ENCODE results near the gene CYGB. TPM values are rescaled to one million over a fixed set of nuclear protein-coding genes. Genes with fewer than 3 reads are reported as not detected.

The CYGB gene
- total and polyA plus RNA-seq, 10 of the 15 experiments (the other 5 are each of a cell fraction or from before 2014, with no cell fraction given): 0.34 TPM; not detected in 9

- ChIA-PET RAD21 (ENCODE audit: unreplicated experiment) (interaction anchor here (1.8 to 2.5 kb wide), 2 partner anchors 18 to 23 kb away, joined by 5 to 9 read pairs; no protein-coding TSS in a partner anchor), SMC1A (ENCODE audit: uncharacterized antibody, unreplicated experiment) (interaction anchor here (1.1 to 3.7 kb wide), 7 partner anchors 12 to 77 kb away, joined by 3 to 18 read pairs (median 8); no protein-coding TSS in a partner anchor), CTCF (interaction anchor here (0.5 to 4.7 kb wide), 16 partner anchors 11 to 383 kb away, joined by 3 to 36 read pairs (median 4); partner anchors contain the start of gene AANAT), POLR2A (no interaction called here)
- H3K4me3 ChIP-seq: no peak overlapping the region
- 58% methylated on average over 11 of the region's 11 CpGs for WGBS (ENCODE audit: insufficient coverage, insufficient replicate concordance, low lambda C conversion rate, missing lambda C conversion rate)
- ATAC-seq: no peak
- H3K4me1 ChIP-seq (ENCODE audit: control insufficient read depth, insufficient read depth, low read length): no peaks in the 10 kb centered on the region; the same call in 1 of the 2 replicates
- no TSS peak for BruUV-seq (replicated peaks)
- H3K27ac ChIP-seq (ENCODE audit: control insufficient read depth, insufficient read depth): no peak overlapping the region
- no peak for TF ChIP-seq MTA2 (IDR thresholded peaks at IDR 0.05; ENCODE audit: low read depth)
- no peak for TF ChIP-seq ZBTB40 (IDR thresholded peaks at IDR 0.05; ENCODE audit: borderline replicate concordance)
- no peak for TF ChIP-seq HCFC1 (IDR thresholded peaks at IDR 0.05; ENCODE audit: low read length)
- no peak for TF ChIP-seq BACH1 (IDR thresholded peaks at IDR 0.05; ENCODE audit: borderline replicate concordance)
- no peak for TF ChIP-seq SIN3A (IDR thresholded peaks at IDR 0.05; ENCODE audit: low read depth, low read length)
- TF ChIP-seq TBL1XR1 (IDR thresholded peaks at IDR 0.05; ENCODE audit: low read depth, low read length): no peak
- TF ChIP-seq SMAD5 (IDR thresholded peaks at IDR 0.05; ENCODE audit: low read depth): no peak
- no peak for TF ChIP-seq HDAC2 (IDR thresholded peaks at IDR 0.05)
- no peak for TF ChIP-seq RAD21 (IDR thresholded peaks at IDR 0.05; ENCODE audit: insufficient read depth, low read depth, low read length)
- no peak for TF ChIP-seq USF2 (IDR thresholded peaks at IDR 0.05; ENCODE audit: borderline replicate concordance, low read depth, low read length)
- no peak for TF ChIP-seq MEF2A (IDR thresholded peaks at IDR 0.05; ENCODE audit: insufficient read depth, low read depth, low read length)
- no peak for TF ChIP-seq ZNF24 (IDR thresholded peaks at IDR 0.05)
- no peak for TF ChIP-seq MAX (IDR thresholded peaks at IDR 0.05; ENCODE audit: low read depth, low read length)
- TF ChIP-seq CBX3 (IDR thresholded peaks at IDR 0.05; ENCODE audit: borderline replicate concordance, low read depth): no peak
- TF ChIP-seq EGR1 (IDR thresholded peaks at IDR 0.05; ENCODE audit: borderline replicate concordance in 1 of 2, low read depth in 2 of 2, low read length in 2 of 2): no peak
- TF ChIP-seq ZBED1 (IDR thresholded peaks at IDR 0.05; ENCODE audit: borderline replicate concordance): no peak
- no peak for TF ChIP-seq RELA (IDR thresholded peaks at IDR 0.05; ENCODE audit: borderline replicate concordance, partially characterized antibody)
- no peak for TF ChIP-seq CHD2 (IDR thresholded peaks at IDR 0.05; ENCODE audit: borderline replicate concordance, low read depth, low read length)
- TF ChIP-seq GABPA (IDR thresholded peaks at IDR 0.05; ENCODE audit: low read depth): no peak
- no peak for TF ChIP-seq KLF5 (IDR thresholded peaks at IDR 0.05; ENCODE audit: partially characterized antibody)
- no peak for DNase-seq (ENCODE audit: low read depth, low spot score)
- peaks cover 0 to 3% of the 10 kb centered on the region in 2 experiments; a peak in 3 of 4 replicates for H3K27me3 ChIP-seq (replicated peaks in 1 of 2; ENCODE audit: control insufficient read depth in 2 of 2, insufficient read depth in 2 of 2, low read length in 1 of 2)
- H3K9ac ChIP-seq (ENCODE audit: control insufficient read depth, insufficient read depth, low read length): no peak overlapping the region
- intact Hi-C loops (cut with micrococcal nuclease; ENCODE audit: unreplicated experiment) (loop anchor here (1.0 to 2.0 kb wide), 2 partner anchors 23 to 82 kb away; no protein-coding TSS in a partner anchor), in situ Hi-C loops (cut with MboI) (no loop called here)
- no peaks in the 10 kb centered on the region for H3K9me3 ChIP-seq (replicated peaks; ENCODE audit: control insufficient read depth, insufficient read depth, low read length)
- H3K36me3 ChIP-seq (ENCODE audit: control insufficient read depth in 2 of 2, insufficient read depth in 2 of 2, low read length in 1 of 2): no peaks in the 10 kb centered on the region; a peak in 1 of 4 replicates
- no peaks in the 10 kb centered on the region for H4K20me1 ChIP-seq (ENCODE audit: control insufficient read depth, insufficient read depth)
- no peak for FAIRE-seq
- H3K4me2 ChIP-seq (ENCODE audit: control insufficient read depth, insufficient read depth): no peak overlapping the region
- H3K79me2 ChIP-seq (ENCODE audit: control insufficient read depth, insufficient read depth, low read length): no peaks in the 10 kb centered on the region
- no peak overlapping the region for H2AFZ ChIP-seq (ENCODE audit: control insufficient read depth, low read depth, low read length)
These were observed 9.2 kb upstream of the CYGB start for GRCh38 chr17:76546556-76547182.
